ENCODE measurements around the gene PHLDB3. TPM values are rescaled to one million over a fixed set of nuclear protein-coding genes. Genes with fewer than 3 reads are reported as not detected.
"Not testable (repeated sequence)": the region's sequence is repeated elsewhere in the genome, so short reads cannot be mapped to it uniquely, and the experiment has no call there.

PHLDB3 gene
- total RNA-seq, 1 donor from 2014 or later = 7.9 TPM

DNA sequence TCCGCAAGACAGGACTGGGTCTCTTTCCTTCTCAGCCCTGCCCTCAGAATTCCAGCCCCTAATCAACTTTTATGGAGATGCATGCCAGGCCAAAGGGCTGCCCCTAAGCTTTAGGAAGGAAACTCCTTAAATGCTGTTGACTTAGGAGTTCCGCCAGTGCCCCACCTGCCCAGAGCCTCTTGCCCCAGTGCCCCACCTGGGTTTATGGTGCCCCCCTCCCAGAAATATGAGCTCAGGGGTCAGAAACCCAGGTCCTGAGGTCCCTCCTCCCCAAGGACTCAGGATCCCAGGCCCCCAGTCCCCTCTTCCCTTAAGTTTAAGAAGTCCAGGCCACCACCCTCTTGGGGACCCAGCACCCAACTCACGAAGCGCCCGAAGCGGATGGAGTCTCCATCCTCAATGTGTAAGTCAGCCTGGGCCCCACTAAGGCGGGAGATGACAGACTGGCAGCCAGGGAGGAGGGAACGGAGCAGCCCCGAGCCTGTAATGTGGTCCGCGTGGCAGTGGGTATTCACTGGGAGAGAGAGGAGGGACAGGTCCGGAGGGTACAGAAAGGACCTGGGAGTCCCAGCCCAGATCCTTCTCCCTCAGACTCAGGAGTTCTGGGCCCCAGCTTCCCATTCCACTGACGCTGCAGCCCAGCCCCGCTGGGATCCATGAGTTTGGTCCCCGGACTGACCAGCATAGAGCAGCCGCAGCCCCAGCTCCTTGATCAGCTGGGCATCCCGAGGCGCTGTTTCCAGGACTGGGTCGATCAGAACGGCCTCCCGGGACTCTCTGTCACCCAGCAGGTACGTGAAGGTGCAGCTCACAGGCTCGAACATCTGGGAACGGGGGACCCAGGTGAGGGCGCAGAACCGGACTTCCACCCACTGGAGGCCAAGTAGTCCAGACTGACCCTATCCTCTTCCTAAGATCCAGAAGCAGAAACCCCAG is 21.6 kb upstream of the PHLDB3 start:
- Histone ChIP-seq H3K4me3 (ENCODE audit: low read depth, low read length) (peak overlapping the region; percentile 85), H3K36me3 (ENCODE audit: control insufficient read depth, insufficient read depth, low read length) (peaks cover 4% of the 10 kb centered on the region), H3K27me3 (ENCODE audit: control insufficient read depth, insufficient read depth, low read length) (no peaks in the 10 kb centered on the region)
- FAIRE-seq (no peak), DNase-seq (ENCODE audit: low read depth) (no peak)
- TF ChIP-seq, protein P1, sequence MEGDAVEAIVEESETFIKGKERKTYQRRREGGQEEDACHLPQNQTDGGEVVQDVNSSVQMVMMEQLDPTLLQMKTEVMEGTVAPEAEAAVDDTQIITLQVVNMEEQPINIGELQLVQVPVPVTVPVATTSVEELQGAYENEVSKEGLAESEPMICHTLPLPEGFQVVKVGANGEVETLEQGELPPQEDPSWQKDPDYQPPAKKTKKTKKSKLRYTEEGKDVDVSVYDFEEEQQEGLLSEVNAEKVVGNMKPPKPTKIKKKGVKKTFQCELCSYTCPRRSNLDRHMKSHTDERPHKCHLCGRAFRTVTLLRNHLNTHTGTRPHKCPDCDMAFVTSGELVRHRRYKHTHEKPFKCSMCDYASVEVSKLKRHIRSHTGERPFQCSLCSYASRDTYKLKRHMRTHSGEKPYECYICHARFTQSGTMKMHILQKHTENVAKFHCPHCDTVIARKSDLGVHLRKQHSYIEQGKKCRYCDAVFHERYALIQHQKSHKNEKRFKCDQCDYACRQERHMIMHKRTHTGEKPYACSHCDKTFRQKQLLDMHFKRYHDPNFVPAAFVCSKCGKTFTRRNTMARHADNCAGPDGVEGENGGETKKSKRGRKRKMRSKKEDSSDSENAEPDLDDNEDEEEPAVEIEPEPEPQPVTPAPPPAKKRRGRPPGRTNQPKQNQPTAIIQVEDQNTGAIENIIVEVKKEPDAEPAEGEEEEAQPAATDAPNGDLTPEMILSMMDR (IDR thresholded peaks at IDR 0.05; ENCODE audit: insufficient read depth, low read length, severe bottlenecking) = no peak

DNA sequence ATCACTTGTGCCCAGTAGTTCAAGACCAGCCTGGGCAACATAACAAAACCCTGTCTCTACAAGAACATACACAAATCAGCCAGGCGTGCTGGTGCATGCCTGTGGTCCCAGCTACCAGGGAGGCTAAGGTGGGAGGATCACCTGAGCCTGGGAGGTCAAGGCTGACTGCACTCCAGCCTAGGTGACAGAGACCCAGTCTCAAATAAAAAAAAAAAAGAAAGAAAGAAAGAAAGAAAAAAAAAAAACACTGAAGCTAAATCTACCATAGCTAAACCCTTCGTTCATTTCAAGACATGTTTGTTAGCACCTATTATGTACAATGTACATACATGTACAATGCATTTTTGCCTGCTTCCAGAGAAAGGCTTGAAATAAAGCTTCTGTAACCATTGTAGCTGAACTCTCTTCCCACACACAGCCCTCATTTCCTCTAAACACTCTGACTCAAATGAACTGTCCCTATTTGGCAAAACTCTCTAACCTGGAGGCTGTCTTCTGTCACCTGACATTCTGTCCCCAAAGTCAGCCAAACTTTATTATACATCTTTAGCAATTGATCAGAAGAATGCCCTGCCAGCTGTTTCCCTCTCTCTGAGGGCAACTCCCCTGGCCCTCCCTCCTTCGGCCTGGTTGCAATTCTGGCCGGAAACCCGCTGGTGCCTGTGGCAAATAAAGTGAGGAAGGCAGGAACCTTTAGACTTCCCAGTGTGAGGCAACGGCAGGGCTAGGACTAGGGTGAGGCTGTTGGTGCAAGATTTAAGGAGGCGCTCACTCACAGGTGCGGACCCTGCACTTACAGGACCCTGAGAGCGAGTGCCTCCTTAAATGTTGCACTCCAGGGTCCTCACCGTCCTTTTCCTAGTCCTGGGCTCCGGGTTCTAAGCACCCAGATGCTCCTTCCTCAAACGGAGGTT is 20.6 kb upstream of the PHLDB3 start:
- H3K36me3 ChIP-seq (ENCODE audit: control insufficient read depth, insufficient read depth, low read length) = peaks cover 4% of the 10 kb centered on the region
- peak; percentile 77 for DNase-seq (ENCODE audit: low read depth)
- no peaks in the 10 kb centered on the region for H3K27me3 ChIP-seq (ENCODE audit: control insufficient read depth, insufficient read depth, low read length)
- FAIRE-seq = no peak
- TF ChIP-seq, protein P1 (IDR thresholded peaks at IDR 0.05; ENCODE audit: insufficient read depth, low read length, severe bottlenecking) = no peak
- peak overlapping the region; percentile 85 for H3K4me3 ChIP-seq (ENCODE audit: low read depth, low read length)

DNA sequence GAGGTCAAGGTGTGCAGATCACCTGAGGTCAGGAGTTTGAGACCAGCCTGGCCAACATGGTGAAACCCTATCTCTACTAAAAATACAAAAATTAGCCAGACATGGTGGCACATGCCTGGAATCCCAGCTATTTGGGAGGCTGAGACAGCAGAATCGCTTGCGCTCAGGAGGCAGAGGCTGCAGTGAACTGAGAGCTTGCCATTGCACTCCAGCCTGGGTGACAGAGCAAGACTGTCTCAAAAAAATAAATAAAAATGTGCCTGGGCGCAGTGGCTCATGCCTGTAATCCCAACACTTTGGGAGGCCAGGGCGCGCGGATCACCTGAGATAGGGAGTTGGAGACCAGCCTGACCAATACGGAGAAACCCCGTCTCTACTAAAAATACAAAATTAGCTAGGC is 19.1 kb upstream of the PHLDB3 start:
- H3K36me3 ChIP-seq (ENCODE audit: control insufficient read depth, insufficient read depth, low read length); H3K4me3 ChIP-seq (ENCODE audit: low read depth, low read length); FAIRE-seq; DNase-seq (ENCODE audit: low read depth); H3K27me3 ChIP-seq (ENCODE audit: control insufficient read depth, insufficient read depth, low read length): not testable (repeated sequence)

DNA sequence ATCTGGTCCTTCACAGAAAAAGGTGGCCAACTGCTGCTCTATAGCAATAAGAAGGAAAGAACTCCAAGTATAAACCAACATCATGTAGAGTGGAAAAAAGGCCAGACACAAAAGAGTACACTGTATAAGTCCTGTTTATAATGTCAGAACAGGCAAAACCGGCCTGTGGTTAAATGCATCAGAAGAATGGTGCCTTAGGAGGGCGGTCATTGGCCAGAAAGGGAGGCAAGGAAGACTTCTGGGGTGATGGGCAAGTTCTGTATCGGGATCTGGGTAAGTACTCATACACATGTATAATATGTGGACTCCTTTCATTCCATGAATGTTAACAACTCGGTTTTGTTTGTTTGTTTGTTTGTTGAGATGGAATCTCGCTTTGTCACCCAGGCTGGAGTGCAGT is 18.4 kb upstream of the PHLDB3 start:
- no peak for DNase-seq (ENCODE audit: low read depth)
- TF ChIP-seq, protein P1 (IDR thresholded peaks at IDR 0.05; ENCODE audit: insufficient read depth, low read length, severe bottlenecking) = no peak
- peaks cover 4% of the 10 kb centered on the region for H3K36me3 ChIP-seq (ENCODE audit: control insufficient read depth, insufficient read depth, low read length)
- H3K4me3 ChIP-seq (ENCODE audit: low read depth, low read length) = no peak overlapping the region
- FAIRE-seq = no peak
- H3K27me3 ChIP-seq (ENCODE audit: control insufficient read depth, insufficient read depth, low read length) = no peaks in the 10 kb centered on the region

DNA sequence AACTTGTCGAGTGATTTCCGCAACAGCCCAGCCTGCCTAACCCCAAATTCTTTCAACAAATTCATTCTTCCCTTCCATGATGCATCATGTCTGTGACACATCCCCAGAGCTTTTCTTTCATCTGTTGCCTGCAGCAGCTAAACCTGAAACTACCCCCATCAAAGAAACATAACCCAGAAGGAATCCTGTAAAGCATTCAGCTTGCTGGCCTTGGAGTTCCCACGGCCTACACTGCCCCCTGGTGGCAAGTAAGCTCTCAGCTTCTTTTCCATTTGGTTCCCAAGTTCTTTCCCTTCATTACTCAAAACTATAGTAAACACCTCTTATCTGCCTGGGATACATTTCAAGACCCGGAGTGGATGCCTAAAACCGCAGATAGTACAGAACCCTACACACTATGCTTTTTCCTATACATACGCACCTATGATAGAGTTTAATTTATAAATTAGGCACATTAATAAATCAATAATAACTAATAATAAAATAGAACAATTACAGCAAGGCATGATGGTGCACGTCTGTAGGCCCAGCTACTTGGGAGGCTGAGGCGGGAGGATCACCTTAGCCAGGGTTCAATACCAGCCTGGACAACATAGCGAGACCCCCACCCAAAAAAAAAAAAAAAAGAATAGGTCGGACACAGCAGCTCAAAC is 15.0 kb upstream of the PHLDB3 start:
- Histone ChIP-seq H3K4me3 (ENCODE audit: low read depth, low read length) (no peak overlapping the region), H3K36me3 (ENCODE audit: control insufficient read depth, insufficient read depth, low read length) (peaks cover 4% of the 10 kb centered on the region), H3K27me3 (ENCODE audit: control insufficient read depth, insufficient read depth, low read length) (no peaks in the 10 kb centered on the region)
- TF ChIP-seq, protein P1 (IDR thresholded peaks at IDR 0.05; ENCODE audit: insufficient read depth, low read length, severe bottlenecking) = peak; percentile 85
- FAIRE-seq (peak; percentile 83), DNase-seq (ENCODE audit: low read depth) (peak; percentile 93)
